ENCODE results near the gene EEFSEC.

GRCh38 chr3:128146201-128146600 lies 7.1 kb upstream of the EEFSEC start:
- no peak for TF ChIP-seq CTCF (conservative IDR thresholded peaks at IDR 0.05)
- TF ChIP-seq ZFX (IDR thresholded peaks at IDR 0.05): no peak
